T-helper 17 cell (primary cell): ENCODE results near the gene RNU11. TPM values are rescaled to one million over a fixed set of nuclear protein-coding genes. Genes with fewer than 3 reads are reported as not detected.

Experiments used
- ATAC-seq: fragments of 150-1000 bp; cut with Tn5 transposase; 2 replicates; pipeline ENCODE4 v1.10.0; 2021; ENCODE audit warnings: mild to moderate bottlenecking, moderate library complexity
- DNase-seq, 3 donors: peaks; one replicate each; pipeline versions ENCODE4 v3.0.0 to v3.0.0-alpha.2; 2020 to 2021
- H3K9me3 ChIP-seq: one replicate; pipeline ENCODE4 v1.7.0; 2013; ENCODE audit warnings: low read length, mild to moderate bottlenecking; ENCODE audit not compliant: control insufficient read depth, poor library complexity, severe bottlenecking
- H3K27ac Mint-ChIP-seq: one replicate; pipeline ENCODE4 v1.8.0; 2022; ENCODE audit warnings: mild to moderate bottlenecking, moderate library complexity, mixed read lengths
- H3K27me3 Mint-ChIP-seq: one replicate; pipeline ENCODE4 v1.8.0; 2022; ENCODE audit warnings: mixed read lengths
- H3K36me3 Mint-ChIP-seq: one replicate; pipeline ENCODE4 v1.8.0; 2022; ENCODE audit warnings: low read depth, mixed read lengths
- H3K4me1 Mint-ChIP-seq: one replicate; pipeline ENCODE4 v1.8.0; 2022; ENCODE audit warnings: mild to moderate bottlenecking, mixed read lengths
- H3K4me3 Mint-ChIP-seq: one replicate; pipeline ENCODE4 v1.8.0; 2022; ENCODE audit warnings: mild to moderate bottlenecking, moderate library complexity, mixed read lengths
- total RNA-seq, 4 donors: library from RNA in 2 of 4; stranded (reverse) in 2 of 4; gene quantifications; one replicate each; pipeline ENCODE4 v1.2.3 and lab custom pipeline; 2022 to 2026

The RNU11 gene
- total RNA-seq (not detected), total RNA-seq (lab: John Stamatoyannopoulos, UW) (0.12 to 0.68 reads per million in 2 donors)

GRCh38 chr1:28648474-28649198, at the start of gene RNU11:
Gene RNU11, plus strand, starts transcription at chr1:28648600.
- peak; percentile 60 to 79 (median 69) for DNase-seq
- no peaks in the 10 kb centered on the region for H3K27me3 Mint-ChIP-seq
- peak within 1 kb of the TSS; percentile 100 for H3K27ac Mint-ChIP-seq
- H3K9me3 ChIP-seq: no peaks in the 10 kb centered on the region
- peak within 1 kb of the TSS; percentile 90 for H3K4me3 Mint-ChIP-seq
- peaks cover 23% of the 10 kb centered on the region for H3K4me1 Mint-ChIP-seq
- ATAC-seq: peak; percentile 80
- no peaks in the 10 kb centered on the region for H3K36me3 Mint-ChIP-seq

- ATAC-seq: no peak
- Mint-ChIP-seq H3K27me3 (no peaks in the 10 kb centered on the region), H3K36me3 (no peaks in the 10 kb centered on the region), H3K4me1 (no peaks in the 10 kb centered on the region), H3K4me3 (no peak overlapping the region), H3K27ac (no peak overlapping the region)
- no peaks in the 10 kb centered on the region for H3K9me3 ChIP-seq
- DNase-seq: no peak
These were observed 46.7 kb upstream of the RNU11 start for GRCh38 chr1:28601696-28602095.

DNA sequence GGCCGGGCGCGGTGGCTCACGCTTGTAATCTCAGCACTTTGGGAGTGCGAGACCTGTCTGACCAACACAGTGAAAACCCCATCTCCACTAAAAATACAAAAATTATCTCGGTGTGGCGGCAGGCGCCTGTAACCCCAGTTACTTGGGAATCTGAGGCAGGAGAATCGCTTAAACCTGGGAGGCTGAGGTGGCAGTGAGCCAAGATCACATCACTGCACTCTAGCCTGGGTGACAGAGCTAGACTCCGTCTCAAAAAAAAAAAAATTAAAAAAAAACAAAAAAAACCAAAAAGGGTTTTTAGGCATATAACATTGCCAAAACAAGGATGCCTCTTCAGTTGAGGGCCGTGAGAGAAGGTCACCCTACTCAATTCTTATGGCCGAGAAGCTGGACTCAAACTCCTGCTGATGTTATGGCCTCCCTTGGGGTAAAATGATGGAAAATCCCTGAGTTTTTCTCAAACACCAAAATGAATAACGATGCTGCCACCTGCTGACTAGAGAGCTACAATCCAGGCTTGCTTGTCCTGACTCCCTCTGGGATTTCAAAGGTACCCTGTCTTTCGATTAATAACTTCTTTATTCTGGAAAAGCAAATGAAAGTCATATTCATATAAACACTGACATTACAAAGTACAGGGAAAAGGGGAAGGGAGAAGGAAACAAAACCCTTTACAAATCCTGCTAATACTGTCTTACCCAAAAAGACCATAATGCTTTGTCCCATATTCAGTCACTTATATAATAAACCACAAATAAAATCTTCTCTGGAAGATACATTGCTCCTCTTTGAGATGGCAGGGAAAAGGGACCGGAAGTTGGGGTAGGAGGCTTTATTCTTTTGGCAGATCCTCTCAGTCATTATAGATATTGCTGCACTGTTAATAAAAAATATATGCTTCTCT, 45.6 kb upstream of the RNU11 start:
- no peak for DNase-seq
- H3K9me3 ChIP-seq: no peaks in the 10 kb centered on the region
- Mint-ChIP-seq H3K4me1 (no peaks in the 10 kb centered on the region), H3K36me3 (no peaks in the 10 kb centered on the region), H3K27ac (no peak overlapping the region), H3K4me3 (peak overlapping the region; percentile 7), H3K27me3 (no peaks in the 10 kb centered on the region)
- no peak for ATAC-seq

DNA sequence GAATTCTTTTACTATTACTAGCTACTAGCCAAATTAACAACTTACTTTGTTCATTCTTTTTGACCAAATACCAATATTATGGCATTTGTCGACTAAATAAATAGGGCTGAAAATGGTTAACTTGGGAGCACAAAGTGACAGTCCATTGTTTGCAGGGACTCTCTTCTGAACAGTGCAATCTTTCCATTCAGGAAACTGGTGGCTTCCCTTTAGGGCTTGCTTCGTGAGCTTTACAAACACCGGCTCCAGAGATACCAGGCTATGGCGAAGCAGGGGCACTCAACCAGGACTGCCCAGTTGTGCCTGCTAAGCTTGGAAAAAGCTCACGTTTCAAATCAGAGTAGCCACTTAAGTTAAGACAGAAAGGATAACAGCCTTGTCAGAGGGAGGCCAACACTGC, 44.0 kb upstream of the RNU11 start:
- Mint-ChIP-seq H3K36me3 (no peaks in the 10 kb centered on the region), H3K4me1 (no peaks in the 10 kb centered on the region), H3K27ac (no peak overlapping the region), H3K27me3 (no peaks in the 10 kb centered on the region), H3K4me3 (no peak overlapping the region)
- ATAC-seq: no peak
- DNase-seq: no peak
- H3K9me3 ChIP-seq: no peaks in the 10 kb centered on the region

DNA sequence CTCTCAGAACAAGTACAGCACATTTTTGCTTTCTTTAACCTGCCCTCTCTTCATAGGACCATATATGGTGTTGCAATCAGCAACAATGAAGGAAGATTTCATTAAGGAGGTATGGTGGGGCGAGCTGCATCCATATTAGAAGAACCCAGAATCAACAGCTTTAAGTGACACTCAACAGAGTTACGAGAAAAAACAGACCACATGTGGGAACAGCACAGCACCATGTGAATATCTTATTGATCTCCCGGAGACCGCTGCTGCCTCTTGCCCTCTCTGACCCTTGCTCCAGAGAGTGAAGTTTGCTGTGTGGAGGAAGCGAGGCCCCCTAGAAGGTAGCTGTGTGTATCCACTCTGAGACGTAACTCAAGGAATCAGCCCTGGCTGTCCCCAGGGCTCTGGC, 43.4 kb upstream of the RNU11 start:
- no peak overlapping the region for H3K27ac Mint-ChIP-seq
- no peaks in the 10 kb centered on the region for H3K9me3 ChIP-seq
- no peak overlapping the region for H3K4me3 Mint-ChIP-seq
- H3K27me3 Mint-ChIP-seq: no peaks in the 10 kb centered on the region
- no peaks in the 10 kb centered on the region for H3K36me3 Mint-ChIP-seq
- H3K4me1 Mint-ChIP-seq: no peaks in the 10 kb centered on the region
- ATAC-seq (no peak), DNase-seq (no peak)

DNA sequence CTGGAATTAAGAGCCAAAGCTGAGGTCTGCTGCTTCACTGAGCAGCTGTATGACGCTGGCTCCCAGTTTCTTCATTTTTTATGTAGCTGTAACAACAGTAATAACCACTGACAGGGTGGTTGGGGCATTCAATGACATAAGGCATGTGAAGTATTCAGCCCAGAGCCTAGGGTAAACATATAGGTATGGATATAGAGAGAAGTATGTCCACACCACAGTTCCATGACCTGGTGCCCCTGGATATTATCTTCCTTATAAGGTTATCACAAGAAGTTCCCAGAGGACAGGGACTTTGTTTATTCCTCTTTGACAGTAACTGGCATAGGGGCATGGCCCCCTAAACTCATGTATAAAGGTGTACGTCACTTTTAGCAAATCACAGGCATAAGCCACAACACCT, 41.6 kb upstream of the RNU11 start:
- no peak for ATAC-seq
- Mint-ChIP-seq H3K27ac (no peak overlapping the region), H3K27me3 (no peaks in the 10 kb centered on the region), H3K4me1 (no peaks in the 10 kb centered on the region), H3K4me3 (no peak overlapping the region), H3K36me3 (peaks cover 3% of the 10 kb centered on the region)
- no peak for DNase-seq
- H3K9me3 ChIP-seq: no peaks in the 10 kb centered on the region

DNA sequence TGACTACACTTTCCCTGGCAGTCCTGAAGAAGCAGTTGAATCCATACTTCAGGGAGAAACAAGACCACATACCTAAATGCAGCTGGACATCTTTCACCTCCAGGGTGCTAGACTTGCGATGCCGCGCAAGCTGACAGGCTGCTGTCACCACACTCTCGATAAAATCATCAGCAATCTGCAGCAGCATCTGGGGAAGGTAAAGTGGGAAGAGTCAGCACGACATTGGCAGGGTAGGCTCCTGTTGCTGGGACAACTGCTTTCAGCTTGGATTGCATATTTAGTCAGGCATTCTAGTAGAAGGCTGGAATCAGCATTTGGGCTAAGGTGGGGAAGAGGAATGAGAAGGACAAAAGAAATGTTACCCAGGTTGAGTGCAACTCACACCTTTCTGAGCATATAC, 35.2 kb upstream of the RNU11 start:
- H3K27ac Mint-ChIP-seq: no peak overlapping the region
- no peak overlapping the region for H3K4me3 Mint-ChIP-seq
- DNase-seq: no peak
- H3K27me3 Mint-ChIP-seq: no peaks in the 10 kb centered on the region
- H3K4me1 Mint-ChIP-seq: peaks cover 2% of the 10 kb centered on the region
- H3K36me3 Mint-ChIP-seq: peaks cover 10% of the 10 kb centered on the region
- no peaks in the 10 kb centered on the region for H3K9me3 ChIP-seq
- ATAC-seq: no peak

GRCh38 chr1:28631713-28632112, 16.7 kb upstream of the RNU11 start:
- ATAC-seq (no peak), DNase-seq (no peak)
- no peaks in the 10 kb centered on the region for H3K9me3 ChIP-seq
- no peak overlapping the region for H3K4me3 Mint-ChIP-seq
- peak overlapping the region; percentile 62 for H3K27ac Mint-ChIP-seq
- no peaks in the 10 kb centered on the region for H3K27me3 Mint-ChIP-seq
- peaks cover 8% of the 10 kb centered on the region for H3K4me1 Mint-ChIP-seq
- H3K36me3 Mint-ChIP-seq: peaks cover 3% of the 10 kb centered on the region

- H3K9me3 ChIP-seq: no peaks in the 10 kb centered on the region
- peaks cover 3% of the 10 kb centered on the region for H3K36me3 Mint-ChIP-seq
- DNase-seq (no peak), ATAC-seq (no peak)
- H3K4me1 Mint-ChIP-seq: peaks cover 8% of the 10 kb centered on the region
- no peak overlapping the region for H3K4me3 Mint-ChIP-seq
- H3K27ac Mint-ChIP-seq: peak overlapping the region; percentile 62
- no peaks in the 10 kb centered on the region for H3K27me3 Mint-ChIP-seq
These were observed 15.8 kb upstream of the RNU11 start for GRCh38 chr1:28632560-28632959.

GRCh38 chr1:28640766-28641165, 7.6 kb upstream of the RNU11 start:
- peak; percentile 15 for ATAC-seq
- peak overlapping the region; percentile 98 for H3K27ac Mint-ChIP-seq

DNA sequence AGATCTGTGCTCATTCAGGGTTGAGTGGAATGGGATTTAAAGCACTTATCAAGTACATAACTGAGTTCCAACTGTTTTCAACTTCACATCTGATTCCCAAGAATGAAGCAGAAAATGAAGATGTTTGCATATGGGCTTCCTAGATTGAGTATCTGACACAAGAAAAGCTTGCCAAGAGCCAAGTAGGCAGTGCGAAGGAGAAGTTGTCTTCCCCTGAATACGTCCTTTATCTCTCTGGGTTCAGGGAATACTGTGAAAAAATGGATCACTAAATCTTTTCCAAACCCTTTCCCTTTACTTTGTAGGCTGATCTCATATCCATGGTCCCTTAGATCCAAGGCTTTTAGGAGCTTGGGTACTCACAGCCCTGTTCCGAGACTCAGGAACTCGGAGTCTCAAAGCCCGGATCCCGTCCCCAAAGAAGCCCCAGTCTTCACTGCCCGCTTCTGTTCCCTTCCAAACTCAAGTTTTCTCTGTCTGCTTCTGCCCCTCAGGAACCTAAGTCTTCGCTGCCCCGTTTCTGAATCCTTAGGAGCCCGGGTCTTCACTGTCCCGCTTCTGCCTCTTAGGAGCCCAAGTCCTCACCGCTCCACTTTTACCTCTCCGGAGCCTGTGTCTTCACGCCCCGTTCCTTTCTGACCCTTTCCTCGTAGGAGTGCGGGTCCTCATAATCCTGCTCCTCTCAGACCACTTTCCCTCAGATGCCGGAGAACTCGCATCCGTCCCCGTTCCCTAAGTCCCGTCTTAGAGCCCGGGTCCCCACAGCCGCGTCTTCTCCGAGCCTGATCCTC, 6.1 kb upstream of the RNU11 start:
- H3K27ac Mint-ChIP-seq: peak overlapping the region; percentile 98
- ATAC-seq (peak; percentile 3), DNase-seq (no peak)
- no peaks in the 10 kb centered on the region for H3K36me3 Mint-ChIP-seq
- H3K9me3 ChIP-seq: no peaks in the 10 kb centered on the region
- H3K4me1 Mint-ChIP-seq: peaks cover 31% of the 10 kb centered on the region
- no peaks in the 10 kb centered on the region for H3K27me3 Mint-ChIP-seq
- peak overlapping the region; percentile 100 for H3K4me3 Mint-ChIP-seq

More at GRCh38 chr1:28640766-28641165, 7.6 kb upstream of the RNU11 start:
- Mint-ChIP-seq H3K36me3 (no peaks in the 10 kb centered on the region), H3K4me1 (peaks cover 35% of the 10 kb centered on the region), H3K27me3 (no peaks in the 10 kb centered on the region), H3K4me3 (no peak overlapping the region)
- peak in 1 of 3 donors; percentile 11 for DNase-seq
- H3K9me3 ChIP-seq: no peaks in the 10 kb centered on the region

DNA sequence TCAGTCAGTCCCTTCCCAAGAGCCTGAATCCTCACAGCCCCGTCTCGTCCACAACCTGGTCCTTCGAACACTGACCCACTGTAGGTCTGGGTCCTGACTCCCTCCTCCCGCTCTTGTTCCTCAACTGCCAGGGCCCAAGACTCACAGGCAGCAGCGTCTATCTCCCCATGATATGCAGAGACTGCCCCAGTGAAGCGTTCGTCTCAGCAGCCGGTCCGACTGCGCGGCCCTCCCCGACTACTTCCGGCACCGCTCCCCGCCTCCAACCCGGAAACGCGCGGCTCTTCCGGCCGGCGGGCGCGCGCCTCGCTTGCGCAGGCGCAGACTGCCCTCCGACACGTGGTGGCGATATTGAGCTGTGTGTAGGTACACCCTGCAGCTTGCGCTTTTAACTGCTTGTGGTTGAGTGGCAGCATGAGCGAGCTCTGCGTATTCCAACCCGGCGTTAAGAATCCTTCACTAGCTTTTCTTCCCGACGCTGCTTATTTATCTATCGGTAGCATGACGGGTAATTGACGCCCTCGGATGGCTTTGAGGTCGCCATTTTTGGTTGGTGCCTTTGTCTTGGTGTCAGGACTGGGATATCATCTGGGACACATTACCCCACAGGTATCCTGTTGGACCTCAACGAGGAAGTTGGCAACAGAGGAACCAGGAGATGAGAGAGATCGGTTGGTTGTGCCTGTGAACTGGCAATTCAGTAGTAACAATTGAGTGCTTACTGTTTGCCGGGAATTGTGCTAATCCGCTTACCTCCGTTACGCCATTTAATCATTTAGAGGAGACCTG, 5.4 kb upstream of the RNU11 start, which contains the start of gene TAF12:
Gene TAF12 (minus strand): TSS at position 221 of the 789 bp plus-strand sequence. CDS start 20,986 bp downstream, outside the sequence.
- peak within 1 kb of the TSS; percentile 100 for H3K4me3 Mint-ChIP-seq
- peaks cover 34% of the 10 kb centered on the region for H3K4me1 Mint-ChIP-seq
- ATAC-seq (peak; percentile 87), DNase-seq (peak; percentile 87 to 91 (median 89))
- no peaks in the 10 kb centered on the region for H3K9me3 ChIP-seq
- H3K36me3 Mint-ChIP-seq: no peaks in the 10 kb centered on the region
- no peaks in the 10 kb centered on the region for H3K27me3 Mint-ChIP-seq
- peak within 1 kb of the TSS; percentile 98 for H3K27ac Mint-ChIP-seq
